CD4-positive, alpha-beta T cell (primary cell): ENCODE measurements around the gene UBE2M. TPM values are rescaled to one million over a fixed set of nuclear protein-coding genes. Genes with fewer than 3 reads are reported as not detected.
A peak's percentile ranks its signal among the peaks of the same experiment; 100 is the strongest.

Source experiments
- ATAC-seq: fragments of 200-7000 bp; cut with Tn5 transposase; one replicate; pipeline ENCODE4 v1.10.0; 2022; ENCODE audit warnings: mild to moderate bottlenecking; ENCODE audit not compliant: poor library complexity
- CTCF ChIA-PET: fragments of 350-600 bp; sonication (Branson Sonifier 250); formaldehyde crosslinking; loops from one replicate; lab custom pipeline; 2021; ENCODE audit warnings: antibody characterized with exemption, inconsistent platforms; lab: Charles Lee
- POLR2A ChIA-PET: fragments of 350-600 bp; sonication (Branson Sonifier 250); formaldehyde crosslinking; loops from one replicate; lab custom pipeline; 2021; ENCODE audit warnings: antibody characterized with exemption, inconsistent platforms; lab: Charles Lee
- DNase-seq, 14 experiments: peaks; one replicate each; pipeline ENCODE4 v3.0.0-alpha.2; 2013 to 2020; ENCODE audit warnings: mixed read lengths in 2 of 14
- H3K27ac ChIP-seq, 2 donors: one replicate each; pipeline versions ENCODE4 v1.5.1 to v1.7.0; 2013; ENCODE audit warnings: low read length in 2 of 2, low read depth in 1 of 2, mild to moderate bottlenecking in 1 of 2
- H3K27me3 ChIP-seq, 2 experiments: 1 replicate in 1 of 2; 2 replicates in 1 of 2; pipeline versions ENCODE4 v1.6.1 to v1.7.0; 2013; ENCODE audit warnings: low read length in 2 of 2, control low read depth in 1 of 2, mild to moderate bottlenecking in 1 of 2, moderate library complexity in 1 of 2; ENCODE audit not compliant: insufficient read depth in 2 of 2, control insufficient read depth in 1 of 2
- H3K36me3 ChIP-seq: one replicate; pipeline ENCODE4 v1.6.1; 2013; ENCODE audit warnings: low read length, control low read depth; ENCODE audit not compliant: insufficient read depth
- H3K4me1 ChIP-seq: one replicate; pipeline ENCODE4 v1.6.1; 2013; ENCODE audit warnings: low read length, control low read depth; ENCODE audit not compliant: insufficient read depth
- H3K4me3 ChIP-seq: one replicate; pipeline ENCODE4 v1.5.1; 2013; ENCODE audit warnings: mild to moderate bottlenecking, low read length, moderate library complexity
- H3K9me3 ChIP-seq, 2 experiments: 1 replicate in 1 of 2; 2 replicates in 1 of 2; pipeline versions ENCODE4 v1.6.1 to v1.7.0; 2013; ENCODE audit warnings: low read length in 2 of 2, mild to moderate bottlenecking in 2 of 2, control low read depth in 1 of 2, moderate library complexity in 1 of 2; ENCODE audit not compliant: control insufficient read depth in 1 of 2, insufficient read depth in 1 of 2
- H3K27ac Mint-ChIP-seq: one replicate; pipeline ENCODE4 v1.8.0; 2020; ENCODE audit warnings: mixed read lengths
- H3K27me3 Mint-ChIP-seq: one replicate; pipeline ENCODE4 v1.8.0; 2021; ENCODE audit warnings: mixed read lengths
- H3K36me3 Mint-ChIP-seq: one replicate; pipeline ENCODE4 v1.8.0; 2021; ENCODE audit warnings: low read depth, mixed read lengths
- H3K4me1 Mint-ChIP-seq: one replicate; pipeline ENCODE4 v1.8.0; 2021; ENCODE audit warnings: low read depth, mixed read lengths
- H3K4me3 Mint-ChIP-seq: one replicate; pipeline ENCODE4 v1.8.0; 2020; ENCODE audit warnings: mild to moderate bottlenecking, mixed read lengths
- H3K9me3 Mint-ChIP-seq: one replicate; pipeline ENCODE4 v1.8.0; 2020; ENCODE audit warnings: mixed read lengths
- intact Hi-C, 2 experiments: fragments of 100-400 bp; cut with DNase I in 1 of 2; cut with micrococcal nuclease in 1 of 2; formaldehyde crosslinking; loops; one replicate each; pipeline versions ENCODE4 v1.15.1 to v1.9.0; 2023 to 2025; cut with DNase I, micrococcal nuclease
- total RNA-seq, 174 experiments: library from RNA in 2 of 174; stranded (reverse) in 2 of 174; gene quantifications; one replicate each; pipeline ENCODE4 v1.2.3 and lab custom pipeline; 2021 to 2026
- TF ChIP-seq, protein P1 (sequence below): fragments of 200-600 bp; IDR thresholded peaks from one replicate; pipeline ENCODE4 v1.8.0; 2022; ENCODE audit warnings: antibody characterized with exemption, mild to moderate bottlenecking

UBE2M gene
- total RNA-seq, 2 experiments from 2014 or later = 29.0 to 31.0 TPM

DNA sequence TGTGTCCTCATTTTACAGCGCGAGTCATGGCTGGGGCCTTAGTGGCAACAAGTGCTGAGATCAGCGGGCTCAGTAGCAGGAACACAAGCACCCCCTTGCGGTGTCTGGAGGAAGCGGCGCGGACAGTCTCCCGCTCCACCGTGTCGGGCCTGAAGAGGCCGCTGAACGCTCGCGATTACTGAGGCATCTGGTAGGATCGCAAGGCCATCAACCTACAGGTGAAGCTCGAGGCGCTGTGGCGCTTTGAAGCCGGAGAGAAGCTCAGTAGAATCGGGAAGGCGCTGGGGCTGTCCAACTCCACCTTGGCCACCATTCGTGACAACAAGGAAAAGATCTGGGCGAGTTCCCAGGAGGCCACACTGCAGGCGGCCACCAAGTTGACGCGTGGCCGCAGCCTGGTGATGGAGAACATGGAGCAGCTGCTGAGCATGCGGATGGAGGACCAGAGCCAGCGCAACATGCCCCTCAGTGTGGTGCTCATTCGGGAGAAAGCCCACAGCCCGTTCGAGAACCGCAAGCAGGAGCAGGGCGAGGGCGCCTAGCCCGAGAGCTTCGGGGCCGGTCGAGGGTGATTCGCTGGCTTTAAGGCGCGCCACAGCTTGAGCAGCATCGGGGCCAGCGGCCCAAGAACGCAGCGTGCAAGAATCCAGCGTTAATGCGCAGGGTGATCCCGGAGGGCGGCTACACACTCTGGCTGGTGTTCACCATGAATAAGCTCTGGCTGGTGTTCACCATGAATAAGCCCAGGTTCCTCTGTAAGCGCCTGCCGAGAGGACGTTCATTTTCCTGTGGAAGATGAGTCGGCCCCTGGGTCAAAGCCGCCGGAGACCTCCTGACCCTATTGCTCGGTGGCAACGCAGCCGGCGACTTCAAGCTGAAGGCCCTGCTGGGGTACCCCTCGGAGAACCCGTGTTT is 23.1 kb upstream of the UBE2M start:
- no peaks in the 10 kb centered on the region for H3K9me3 ChIP-seq
- Mint-ChIP-seq H3K4me1 (peaks cover 26% of the 10 kb centered on the region), H3K27ac (peak overlapping the region; percentile 77), H3K27me3 (no peaks in the 10 kb centered on the region), H3K9me3 (no peaks in the 10 kb centered on the region), H3K36me3 (peaks cover 17% of the 10 kb centered on the region), H3K4me3 (peak overlapping the region; percentile 59)
- peaks cover 26% of the 10 kb centered on the region for H3K36me3 ChIP-seq
- POLR2A ChIA-PET = interaction anchor here (1.0 to 1.9 kb wide), 4 partner anchors 19 to 68 kb away, joined by 4 to 19 read pairs (median 8); partner anchors contain the start of genes TRIM28 and ZBTB45
- DNase-seq = peak; percentile 85 to 94 (median 89)
- H3K27me3 ChIP-seq = no peaks in the 10 kb centered on the region
- peak; percentile 100 for ATAC-seq
- H3K4me1 ChIP-seq = peaks cover 9% of the 10 kb centered on the region
- no peak overlapping the region for H3K4me3 ChIP-seq
- TF ChIP-seq, protein P1, sequence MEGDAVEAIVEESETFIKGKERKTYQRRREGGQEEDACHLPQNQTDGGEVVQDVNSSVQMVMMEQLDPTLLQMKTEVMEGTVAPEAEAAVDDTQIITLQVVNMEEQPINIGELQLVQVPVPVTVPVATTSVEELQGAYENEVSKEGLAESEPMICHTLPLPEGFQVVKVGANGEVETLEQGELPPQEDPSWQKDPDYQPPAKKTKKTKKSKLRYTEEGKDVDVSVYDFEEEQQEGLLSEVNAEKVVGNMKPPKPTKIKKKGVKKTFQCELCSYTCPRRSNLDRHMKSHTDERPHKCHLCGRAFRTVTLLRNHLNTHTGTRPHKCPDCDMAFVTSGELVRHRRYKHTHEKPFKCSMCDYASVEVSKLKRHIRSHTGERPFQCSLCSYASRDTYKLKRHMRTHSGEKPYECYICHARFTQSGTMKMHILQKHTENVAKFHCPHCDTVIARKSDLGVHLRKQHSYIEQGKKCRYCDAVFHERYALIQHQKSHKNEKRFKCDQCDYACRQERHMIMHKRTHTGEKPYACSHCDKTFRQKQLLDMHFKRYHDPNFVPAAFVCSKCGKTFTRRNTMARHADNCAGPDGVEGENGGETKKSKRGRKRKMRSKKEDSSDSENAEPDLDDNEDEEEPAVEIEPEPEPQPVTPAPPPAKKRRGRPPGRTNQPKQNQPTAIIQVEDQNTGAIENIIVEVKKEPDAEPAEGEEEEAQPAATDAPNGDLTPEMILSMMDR = peak; percentile 93
- intact Hi-C loops = loop anchor here (1.0 kb wide), 2 partner anchors 62 to 67 kb away; partner anchors contain the start of gene ZBTB45 (in 2 of the 2)
- CTCF ChIA-PET = interaction anchor here (0.6 to 3.4 kb wide), 7 partner anchors 20 to 219 kb away, joined by 3 to 60 read pairs (median 9); partner anchors contain the start of genes TRIM28, ZBTB45, ZNF497 and ZNF584
- peak overlapping the region in 1 of 2 donors; percentile 35 for H3K27ac ChIP-seq

DNA sequence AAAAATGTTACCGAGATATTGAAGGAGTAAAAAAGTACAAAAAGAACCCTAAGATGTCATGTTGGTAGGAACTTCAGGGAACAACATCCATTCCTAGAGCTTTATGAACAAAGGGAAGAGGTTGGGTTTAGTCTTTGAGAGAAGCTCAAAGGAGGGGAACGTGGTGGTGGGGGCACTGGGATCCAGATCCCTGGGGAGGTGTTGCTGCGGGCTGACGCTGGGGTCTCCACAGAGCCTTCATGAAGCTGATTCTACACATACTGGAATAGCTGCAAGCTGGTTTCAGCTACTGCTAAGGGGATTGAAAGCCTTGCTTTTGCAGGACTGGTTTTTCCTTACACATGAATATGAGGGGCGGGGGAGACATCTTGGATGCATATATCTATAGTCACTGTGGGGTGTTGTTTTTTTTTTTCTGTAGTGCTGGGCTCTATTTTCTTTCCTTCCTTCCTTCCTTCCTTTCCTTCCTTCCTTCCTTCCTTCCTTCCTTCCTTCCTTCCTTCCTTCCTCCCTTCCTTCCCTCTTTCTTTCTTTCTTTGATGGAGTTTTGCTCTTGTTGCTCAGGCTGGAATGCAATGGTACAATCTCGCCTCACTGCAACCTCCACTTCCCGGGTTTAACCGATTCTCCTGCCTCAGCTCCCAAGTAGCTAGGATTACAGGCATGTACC is 21.2 kb upstream of the UBE2M start:
- Mint-ChIP-seq H3K27me3 (no peaks in the 10 kb centered on the region), H3K9me3 (no peaks in the 10 kb centered on the region), H3K36me3 (peaks cover 17% of the 10 kb centered on the region), H3K27ac (peak overlapping the region; percentile 49), H3K4me3 (no peak overlapping the region), H3K4me1 (peaks cover 34% of the 10 kb centered on the region)
- H3K27me3 ChIP-seq = no peaks in the 10 kb centered on the region
- TF ChIP-seq, protein P1 = no peak
- no peaks in the 10 kb centered on the region for H3K9me3 ChIP-seq
- H3K4me1 ChIP-seq = peaks cover 23% of the 10 kb centered on the region
- POLR2A ChIA-PET = interaction anchor here (1.3 to 3.1 kb wide), 2 partner anchors 35 to 66 kb away, joined by 3 to 7 read pairs; no protein-coding TSS in a partner anchor
- no peak overlapping the region for H3K4me3 ChIP-seq
- CTCF ChIA-PET = interaction anchor here (1.3 to 3.4 kb wide), 3 partner anchors 60 to 66 kb away, joined by 3 to 60 read pairs (median 8); partner anchors contain the start of gene ZBTB45
- intact Hi-C loops = no loop called here
- DNase-seq (no peak), ATAC-seq (no peak)
- H3K36me3 ChIP-seq = peaks cover 26% of the 10 kb centered on the region
- no peak overlapping the region for H3K27ac ChIP-seq
